Kidney glomerular epithelial cell (primary cell): ENCODE measurements around the gene JADE3.

Source experiments
- DNase-seq: peaks from one replicate; lab custom pipeline; 2025; lab: John Stamatoyannopoulos, UW

Gene JADE3

GRCh38 chrX:46912098-46912602 is at the start of gene JADE3:
TSS of gene JADE3 (plus strand) at chrX:46912421. CDS start at chrX:46984895, 72,474 bp downstream.
- DNase-seq = peak; percentile 44

GRCh38 chrX:46863072-46863471 is 49.1 kb upstream of the JADE3 start:
- DNase-seq = no peak

- no peak for DNase-seq
Measured at GRCh38 chrX:46864606-46865005, 47.6 kb upstream of the JADE3 start.

GRCh38 chrX:46865281-46865680 is 46.9 kb upstream of the JADE3 start:
- DNase-seq = peak; percentile 1

GRCh38 chrX:46866726-46867125 is 45.5 kb upstream of the JADE3 start:
- no peak for DNase-seq

- no peak for DNase-seq
Measured at GRCh38 chrX:46873746-46874145, 38.5 kb upstream of the JADE3 start.

- no peak for DNase-seq
Measured at GRCh38 chrX:46876901-46877300, 35.3 kb upstream of the JADE3 start.

- no peak for DNase-seq
Measured at GRCh38 chrX:46882266-46882665, 30.0 kb upstream of the JADE3 start.

GRCh38 chrX:46884799-46885198 is 27.4 kb upstream of the JADE3 start:
- DNase-seq = no peak

GRCh38 chrX:46898207-46898606 is 14.0 kb upstream of the JADE3 start:
- DNase-seq = no peak

GRCh38 chrX:46903458-46904242 is 8.6 kb upstream of the JADE3 start:
- peak; percentile 49 for DNase-seq

GRCh38 chrX:46904626-46905025 is 7.6 kb upstream of the JADE3 start:
- DNase-seq = no peak

GRCh38 chrX:46910415-46910814 is 1.8 kb upstream of the JADE3 start:
- no peak for DNase-seq

- DNase-seq = no peak
Measured at GRCh38 chrX:46912603-46913491, 626 bp downstream of the JADE3 start.

- DNase-seq = no peak
Measured at GRCh38 chrX:46913667-46914066, 1.4 kb downstream of the JADE3 start.

GRCh38 chrX:46916273-46916672 is 4.1 kb downstream of the JADE3 start:
- DNase-seq = no peak

GRCh38 chrX:46917622-46918021 is 5.4 kb downstream of the JADE3 start:
- no peak for DNase-seq

GRCh38 chrX:46918434-46918833 is 6.2 kb downstream of the JADE3 start:
- no peak for DNase-seq

- no peak for DNase-seq
Measured at GRCh38 chrX:46920235-46920634, 8.0 kb downstream of the JADE3 start.

- no peak for DNase-seq
Measured at GRCh38 chrX:46922611-46923010, 10.4 kb downstream of the JADE3 start.

- no peak for DNase-seq
Measured at GRCh38 chrX:46927718-46928117, 15.5 kb downstream of the JADE3 start.

- no peak for DNase-seq
Measured at GRCh38 chrX:46929439-46930261, 17.4 kb downstream of the JADE3 start.
